GM23338 (cell line): ENCODE measurements around the gene WDR35. TPM values are rescaled to one million over a fixed set of nuclear protein-coding genes. Genes with fewer than 3 reads are reported as not detected.

Experiments used
- ATAC-seq: fragments of 200-7000 bp; cut with Tn5 transposase; 3 replicates; pipeline ENCODE4 v1.9.1; 2020
- DNase-seq: peaks from one replicate; pipeline ENCODE4 v3.0.0-alpha.2; 2015; ENCODE audit warnings: low spot score
- H2AFZ ChIP-seq: fragments of 200-600 bp; sonication (generic); 2 replicates; pipeline ENCODE4 v1.8.0; 2016; ENCODE audit warnings: antibody characterized with exemption, mild to moderate bottlenecking, moderate library complexity
- H3F3A ChIP-seq: fragments of 200-600 bp; sonication (generic); replicated peaks from 2 replicates; pipeline ENCODE4 v1.8.0; 2017; ENCODE audit warnings: antibody characterized with exemption, mixed run types, low read depth
- H3K27ac ChIP-seq: fragments of 200-600 bp; sonication (generic); 2 replicates; pipeline ENCODE4 v1.6.1; 2016; ENCODE audit warnings: low read depth
- H3K27me3 ChIP-seq: fragments of 200-600 bp; sonication (generic); 2 replicates; pipeline ENCODE4 v1.8.0; 2016; ENCODE audit warnings: mild to moderate bottlenecking, mixed run types, moderate library complexity; ENCODE audit not compliant: insufficient read depth
- H3K36me3 ChIP-seq: fragments of 200-600 bp; sonication (generic); 2 replicates; pipeline ENCODE4 v1.8.0; 2016; ENCODE audit warnings: mild to moderate bottlenecking; ENCODE audit not compliant: insufficient read depth
- H3K4me1 ChIP-seq: fragments of 200-600 bp; sonication (generic); 2 replicates; pipeline ENCODE4 v1.8.0; 2016; ENCODE audit warnings: mild to moderate bottlenecking, moderate library complexity; ENCODE audit not compliant: insufficient read depth
- H3K4me2 ChIP-seq: fragments of 200-600 bp; sonication (generic); 2 replicates; pipeline ENCODE4 v1.7.1; 2017; ENCODE audit warnings: mixed run types
- H3K4me3 ChIP-seq: fragments of 200-600 bp; sonication (generic); 2 replicates; pipeline ENCODE4 v1.6.1; 2016; ENCODE audit warnings: mixed run types
- H3K79me2 ChIP-seq: fragments of 200-600 bp; sonication (generic); replicated peaks from 2 replicates; pipeline ENCODE4 v1.8.0; 2017; ENCODE audit warnings: mild to moderate bottlenecking; ENCODE audit not compliant: insufficient read depth
- H3K9me2 ChIP-seq: fragments of 200-600 bp; sonication (generic); 2 replicates; pipeline ENCODE4 v1.8.0; 2017; ENCODE audit not compliant: insufficient read depth
- H4K20me1 ChIP-seq: fragments of 200-600 bp; sonication (generic); replicated peaks from 2 replicates; pipeline ENCODE4 v1.8.0; 2017; ENCODE audit warnings: mild to moderate bottlenecking; ENCODE audit not compliant: insufficient read depth
- H3K27ac Mint-ChIP-seq: 2 replicates; pipeline ENCODE4 v1.8.0; 2020; ENCODE audit warnings: inconsistent platforms, mild to moderate bottlenecking, moderate library complexity, mixed read lengths
- H3K27me3 Mint-ChIP-seq: 3 replicates; pipeline ENCODE4 v1.8.0; 2022; ENCODE audit warnings: low read depth, mild to moderate bottlenecking, moderate library complexity, mixed read lengths, inconsistent platforms; ENCODE audit not compliant: insufficient read depth, poor library complexity
- H3K36me3 Mint-ChIP-seq: 3 replicates; pipeline ENCODE4 v1.8.0; 2021; ENCODE audit warnings: low read depth, mild to moderate bottlenecking, inconsistent platforms, moderate library complexity, mixed read lengths
- H3K4me1 Mint-ChIP-seq: 3 replicates; pipeline ENCODE4 v1.8.0; 2020; ENCODE audit warnings: mild to moderate bottlenecking, inconsistent platforms, mixed read lengths
- H3K4me3 Mint-ChIP-seq: 3 replicates; pipeline ENCODE4 v1.8.0; 2021; ENCODE audit warnings: moderate library complexity, mild to moderate bottlenecking, inconsistent platforms, mixed read lengths
- H3K9me3 Mint-ChIP-seq: 3 replicates; pipeline ENCODE4 v1.8.0; 2020; ENCODE audit warnings: moderate library complexity, mild to moderate bottlenecking, inconsistent platforms, mixed read lengths
- CTCF ChIP-seq, 2 experiments: fragments of 200-600 bp in 1 of 2; sonication (generic) in 1 of 2; conservative IDR thresholded peaks; 2 replicates each; pipeline versions ENCODE4 v1.5.1 to v1.6.1; 2016 to 2017; ENCODE audit warnings: antibody characterized with exemption in 2 of 2, low read depth in 2 of 2, mild to moderate bottlenecking in 2 of 2, moderate library complexity in 1 of 2
- EZH2 ChIP-seq: fragments of 200-600 bp; sonication (generic); IDR thresholded peaks from one replicate; pipeline ENCODE4 v1.8.0; 2017; ENCODE audit warnings: antibody characterized with exemption, mild to moderate bottlenecking, low read depth; ENCODE audit not compliant: unreplicated experiment
- EZH2phosphoT487 ChIP-seq: fragments of 200-600 bp; sonication (generic); IDR thresholded peaks from one replicate; pipeline ENCODE4 v1.8.1; 2018; ENCODE audit warnings: antibody characterized with exemption; ENCODE audit not compliant: unreplicated experiment
- JUNB ChIP-seq: IDR thresholded peaks from one replicate; pipeline ENCODE4 v1.6.1; 2016; ENCODE audit warnings: antibody characterized with exemption; ENCODE audit not compliant: unreplicated experiment
- NANOG ChIP-seq: IDR thresholded peaks from 2 replicates; pipeline ENCODE4 v1.6.1; 2016; ENCODE audit warnings: antibody characterized with exemption, borderline replicate concordance
- POLR2AphosphoS5 ChIP-seq: IDR thresholded peaks from 2 replicates; pipeline ENCODE4 v1.6.1; 2016; ENCODE audit warnings: antibody characterized with exemption, low read depth
- REST ChIP-seq: IDR thresholded peaks from one replicate; pipeline ENCODE4 v1.6.1; 2018; ENCODE audit warnings: antibody characterized with exemption; ENCODE audit not compliant: unreplicated experiment
- STAT1 ChIP-seq: IDR thresholded peaks from one replicate; pipeline ENCODE4 v1.6.1; 2016; ENCODE audit warnings: antibody characterized with exemption; ENCODE audit not compliant: unreplicated experiment
- ZNF114 ChIP-seq: fragments of 250-450 bp; sonication (Bioruptor Pico); IDR thresholded peaks from 2 replicates; pipeline ENCODE4 v1.5.0; 2020; ENCODE audit warnings: mild to moderate bottlenecking, moderate library complexity
- ZNF331 ChIP-seq: fragments of 250-450 bp; sonication (Bioruptor Pico); IDR thresholded peaks from 2 replicates; pipeline ENCODE4 v1.5.0; 2020; ENCODE audit warnings: low read depth, mild to moderate bottlenecking, moderate library complexity
- polyA plus RNA-seq: library from polyadenylated mRNA; unstranded; fragments of >200 nt; fragmentation: Nextera tagmentation; extraction: Ambion mirVana; gene quantifications from 2 replicates; pipeline ENCODE4 v1.2.1, GENCODE V29; 2016
- total RNA-seq: library from RNA; depleted of rRNA; stranded (reverse); fragments of >200 nt; shearing (Covaris generic); gene quantifications from 2 replicates; pipeline ENCODE4 v1.2.3, GENCODE V29; 2014

WDR35 gene
- total and polyA plus RNA-seq, 2 experiments from 2014 or later: 5.3 to 20.0 TPM

- TF ChIP-seq JUNB (no peak), EZH2 (no peak), POLR2AphosphoS5 (no peak), STAT1 (no peak), REST (no peak), ZNF114 (no peak)
- peaks cover 18% of the 10 kb centered on the region for H3K27me3 ChIP-seq
- Mint-ChIP-seq H3K9me3 (no peaks in the 10 kb centered on the region), H3K27ac (no peak overlapping the region), H3K27me3 (peaks cover 15% of the 10 kb centered on the region), H3K4me3 (no peak overlapping the region), H3K4me1 (peaks cover 8% of the 10 kb centered on the region; the same call in 2 of the 3 replicates), H3K36me3 (no peaks in the 10 kb centered on the region)
- H3K9me2 ChIP-seq: no peaks in the 10 kb centered on the region
- H3K4me1 ChIP-seq: no peaks in the 10 kb centered on the region
- H3K36me3 ChIP-seq: no peaks in the 10 kb centered on the region
- no peaks in the 10 kb centered on the region for H3K79me2 ChIP-seq
- H3K4me2 ChIP-seq: no peak overlapping the region
- no peak for ATAC-seq
- H2AFZ ChIP-seq: no peak overlapping the region
- H3F3A ChIP-seq: no peaks in the 10 kb centered on the region
- H4K20me1 ChIP-seq: no peaks in the 10 kb centered on the region; the same call in 1 of the 2 replicates
- DNase-seq: no peak
- no peak overlapping the region for H3K4me3 ChIP-seq
- H3K27ac ChIP-seq: no peak overlapping the region
These were observed 116.9 kb downstream of the WDR35 start for GRCh38 chr2:19873014-19873413.

- Histone ChIP-seq H3F3A (no peaks in the 10 kb centered on the region), H3K36me3 (no peaks in the 10 kb centered on the region), H3K4me1 (no peaks in the 10 kb centered on the region), H3K27me3 (peaks cover 25% of the 10 kb centered on the region), H3K4me2 (no peak overlapping the region), H3K9me2 (no peaks in the 10 kb centered on the region), H4K20me1 (no peaks in the 10 kb centered on the region; the same call in 1 of the 2 replicates), H3K27ac (no peak overlapping the region), H2AFZ (no peak overlapping the region), H3K4me3 (no peak overlapping the region), H3K79me2 (no peaks in the 10 kb centered on the region)
- no peaks in the 10 kb centered on the region for H3K9me3 Mint-ChIP-seq
- no peak overlapping the region for H3K27ac Mint-ChIP-seq
- H3K4me3 Mint-ChIP-seq: no peak overlapping the region
- H3K27me3 Mint-ChIP-seq: peaks cover 17% of the 10 kb centered on the region
- peaks cover 8% of the 10 kb centered on the region; the same call in 2 of the 3 replicates for H3K4me1 Mint-ChIP-seq
- DNase-seq (no peak), ATAC-seq (no peak)
- H3K36me3 Mint-ChIP-seq: no peaks in the 10 kb centered on the region
- TF ChIP-seq REST (no peak), ZNF331 (CRISPR knock-in tag) (no peak), ZNF114 (no peak), CTCF (conservative IDR thresholded peaks at IDR 0.05; ENCODE audit: low read depth in 2 of 2) (no peak), EZH2phosphoT487 (no peak), POLR2AphosphoS5 (no peak), NANOG (no peak)
These were observed 117.6 kb downstream of the WDR35 start for GRCh38 chr2:19872302-19872701.
